Astrocyte of the spinal cord (primary cell): ENCODE measurements around the gene ZAP70.

Experiments used
- DNase-seq: peaks from one replicate; pipeline ENCODE4 v3.0.0; 2011; ENCODE audit warnings: low read depth, low spot score
- H3K4me3 ChIP-seq: 2 replicates; pipeline ENCODE4 v1.5.1; 2011; ENCODE audit warnings: low read depth, mild to moderate bottlenecking, low read length, moderate library complexity
- CTCF ChIP-seq: IDR thresholded peaks from 2 replicates; pipeline ENCODE4 v1.5.1; 2012; ENCODE audit warnings: low read depth, mild to moderate bottlenecking, low read length, inconsistent platforms
- in situ Hi-C: cut with HindIII; loops from 2 replicates; pipeline ENCODE4 v1.10.0; 2017; ENCODE audit warnings: low sequenced_read_pairs

Gene ZAP70

GRCh38 chr2:97761192-97761591 is 47.8 kb downstream of the ZAP70 start:
- no peak for TF ChIP-seq CTCF
- no peak overlapping the region for H3K4me3 ChIP-seq
- DNase-seq: no peak
- in situ Hi-C loops: no loop called here

GRCh38 chr2:97763176-97763845 is 49.9 kb downstream of the ZAP70 start:
- DNase-seq: no peak
- TF ChIP-seq CTCF: no peak
- in situ Hi-C loops: no loop called here

GRCh38 chr2:97764559-97765263 is 51.3 kb downstream of the ZAP70 start:
- no peak for DNase-seq
- H3K4me3 ChIP-seq: no peak overlapping the region
- in situ Hi-C loops: no loop called here
- TF ChIP-seq CTCF: no peak

More at GRCh38 chr2:97763176-97763845, 49.9 kb downstream of the ZAP70 start:
- H3K4me3 ChIP-seq: no peak overlapping the region

GRCh38 chr2:97765933-97766332 is 52.6 kb downstream of the ZAP70 start:
- DNase-seq: no peak
- in situ Hi-C loops: no loop called here
- H3K4me3 ChIP-seq: no peak overlapping the region
- TF ChIP-seq CTCF: no peak

GRCh38 chr2:97766567-97766966 is 53.2 kb downstream of the ZAP70 start:
- no peak overlapping the region for H3K4me3 ChIP-seq
- DNase-seq: no peak
- in situ Hi-C loops: no loop called here
- no peak for TF ChIP-seq CTCF

- TF ChIP-seq CTCF: no peak
- DNase-seq: no peak
- in situ Hi-C loops: no loop called here
- H3K4me3 ChIP-seq: no peak overlapping the region
Observed at GRCh38 chr2:97769308-97769707, 55.9 kb downstream of the ZAP70 start.
